GM18511 (cell line): ENCODE measurements around the gene C1orf21.

Source experiments
- ATAC-seq: cut with Tn5 transposase; IDR thresholded peaks from one replicate; pipeline ENCODE4 v1.9.1; 2021; ENCODE audit warnings: mild to moderate bottlenecking, moderate library complexity; ENCODE audit not compliant: unreplicated experiment

C1orf21 gene

DNA sequence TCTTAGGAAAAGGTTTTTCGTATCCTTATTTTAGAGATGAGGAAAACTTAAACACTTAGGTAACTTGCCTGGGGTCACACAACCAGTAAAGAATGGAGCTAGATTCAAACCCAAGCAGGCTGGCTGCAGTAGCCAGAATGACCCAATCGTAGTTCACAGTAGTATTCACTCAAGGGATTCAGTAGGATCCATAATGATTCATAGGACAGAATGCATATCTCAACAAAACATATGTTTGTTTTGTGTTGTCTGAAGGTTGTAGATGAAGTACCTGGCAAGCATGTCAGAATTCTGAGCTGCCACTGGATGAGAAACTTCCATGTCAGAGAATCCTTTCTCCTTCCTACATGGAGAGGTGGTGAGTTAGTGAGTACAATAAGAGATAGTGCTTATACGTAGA, 155.5 kb downstream of the C1orf21 start:
- ATAC-seq: no peak

DNA sequence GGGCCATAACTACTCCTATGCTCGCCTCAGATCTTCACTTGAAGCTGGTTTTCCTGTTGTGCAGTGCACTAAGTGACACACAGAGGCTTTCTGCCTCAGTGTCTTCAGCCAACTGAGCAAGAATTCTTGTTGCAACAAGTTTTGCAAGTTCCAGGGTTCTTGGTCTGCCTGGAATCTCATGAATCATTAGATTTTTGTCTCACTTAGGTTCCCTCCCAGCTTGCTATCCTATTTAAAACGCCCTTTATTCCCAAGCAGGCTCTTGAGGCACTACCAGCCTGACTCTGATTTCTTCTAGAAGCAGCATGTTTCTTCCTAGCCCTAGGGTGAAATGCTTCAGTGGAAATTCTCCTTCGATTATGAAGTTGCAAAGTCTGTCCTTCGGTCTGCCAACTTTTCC, 158.8 kb downstream of the C1orf21 start:
- no peak for ATAC-seq

DNA sequence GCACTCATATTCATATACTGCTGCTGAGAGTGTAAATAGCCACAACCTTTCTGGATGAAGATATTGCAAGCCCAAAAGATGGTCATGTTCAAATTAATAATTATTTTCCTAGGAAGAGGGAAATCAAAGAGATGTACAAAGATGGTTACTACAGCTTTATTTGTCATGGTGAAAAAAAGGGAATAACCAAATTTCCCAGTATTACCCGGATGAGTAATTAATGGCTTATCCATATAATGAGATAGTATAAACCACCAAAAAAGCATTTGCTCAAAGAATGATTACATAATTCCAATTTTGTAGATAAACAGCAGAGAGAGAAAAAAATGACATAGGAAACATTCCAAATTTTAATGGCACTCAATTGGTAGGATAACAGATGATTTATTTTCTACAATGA, 165.6 kb downstream of the C1orf21 start:
- ATAC-seq: no peak

DNA sequence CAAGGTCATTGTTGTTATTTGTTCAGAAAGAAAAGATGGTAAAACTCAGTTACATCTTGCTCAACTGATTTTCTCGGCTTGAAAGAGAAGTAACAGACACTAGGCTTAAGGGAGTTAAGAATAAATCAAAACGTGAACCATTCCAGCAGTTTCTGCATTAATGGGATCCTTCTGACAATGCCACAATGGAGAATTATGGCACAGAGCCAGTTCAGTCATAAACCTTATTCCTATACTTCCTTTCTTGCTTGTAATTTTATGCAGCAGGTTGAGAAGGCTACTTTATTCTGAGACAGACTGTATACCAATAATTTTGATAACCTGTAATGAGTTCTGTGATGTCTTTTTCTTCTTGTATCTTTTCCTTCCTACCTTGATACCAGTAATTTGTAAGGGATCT, 167.0 kb downstream of the C1orf21 start:
- ATAC-seq: no peak

DNA sequence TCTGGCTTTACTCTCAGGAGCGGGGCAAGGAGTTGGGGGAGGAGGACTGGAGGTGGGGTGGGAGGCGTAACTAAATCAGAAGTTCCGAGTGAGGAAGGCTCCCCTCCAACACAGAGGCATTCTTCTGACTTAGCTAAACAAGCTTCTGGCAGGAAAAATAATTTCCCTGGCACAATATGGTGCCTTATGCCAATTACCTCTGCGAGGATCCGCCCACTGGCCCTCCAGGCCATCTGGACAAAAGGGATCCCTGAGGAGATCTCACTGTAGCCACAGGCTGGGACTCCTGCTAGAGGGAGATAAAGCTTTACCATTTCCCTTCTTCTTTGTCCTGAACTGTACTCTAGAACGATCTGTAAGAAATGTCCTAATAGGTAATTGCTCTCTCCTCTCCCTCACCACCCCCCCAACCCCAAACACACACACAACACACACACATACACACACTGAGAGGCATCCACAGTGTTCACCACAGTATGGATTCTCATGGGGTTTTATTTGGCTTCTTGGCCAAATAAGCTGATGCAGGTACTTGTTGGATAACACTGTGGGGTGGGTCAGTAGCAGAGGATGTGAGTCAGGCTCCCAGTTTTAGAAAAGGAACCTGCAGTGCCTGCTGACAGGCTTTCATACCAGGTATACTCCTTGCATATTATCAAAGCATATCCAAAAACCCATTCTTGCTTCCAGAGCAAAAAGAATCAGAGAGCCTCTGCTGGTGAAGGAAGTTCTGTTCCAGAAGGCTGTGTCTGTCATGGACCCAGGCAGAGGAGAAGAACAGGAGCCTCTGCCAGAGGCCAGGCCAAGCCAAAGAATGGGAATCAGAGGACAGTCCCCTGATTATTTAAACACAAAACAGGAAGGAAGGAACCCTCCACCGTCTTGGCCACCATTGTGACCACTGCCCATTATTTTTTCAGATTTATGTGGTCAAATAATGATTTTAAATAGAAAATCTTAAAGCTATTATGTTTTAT, 169.1 kb downstream of the C1orf21 start:
- ATAC-seq: no peak

DNA sequence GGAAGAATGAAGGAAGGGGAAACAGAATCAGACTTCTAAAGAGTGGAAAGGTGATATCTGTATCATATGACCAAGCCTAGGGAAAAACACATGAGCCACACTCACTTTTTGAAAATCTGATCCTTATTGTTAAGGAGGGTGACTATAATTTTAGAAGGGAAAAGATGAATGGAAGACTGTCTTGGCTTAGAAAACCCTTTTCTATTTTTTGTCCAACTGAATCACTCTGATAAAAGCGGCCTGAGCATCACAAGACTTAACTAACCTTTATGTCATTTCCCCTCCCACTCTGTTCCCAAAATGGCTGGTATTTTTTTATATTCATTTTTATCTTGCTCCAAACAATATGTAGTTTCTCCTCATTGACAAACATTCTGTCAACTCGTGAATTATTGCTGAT, 169.8 kb downstream of the C1orf21 start:
- no peak for ATAC-seq

DNA sequence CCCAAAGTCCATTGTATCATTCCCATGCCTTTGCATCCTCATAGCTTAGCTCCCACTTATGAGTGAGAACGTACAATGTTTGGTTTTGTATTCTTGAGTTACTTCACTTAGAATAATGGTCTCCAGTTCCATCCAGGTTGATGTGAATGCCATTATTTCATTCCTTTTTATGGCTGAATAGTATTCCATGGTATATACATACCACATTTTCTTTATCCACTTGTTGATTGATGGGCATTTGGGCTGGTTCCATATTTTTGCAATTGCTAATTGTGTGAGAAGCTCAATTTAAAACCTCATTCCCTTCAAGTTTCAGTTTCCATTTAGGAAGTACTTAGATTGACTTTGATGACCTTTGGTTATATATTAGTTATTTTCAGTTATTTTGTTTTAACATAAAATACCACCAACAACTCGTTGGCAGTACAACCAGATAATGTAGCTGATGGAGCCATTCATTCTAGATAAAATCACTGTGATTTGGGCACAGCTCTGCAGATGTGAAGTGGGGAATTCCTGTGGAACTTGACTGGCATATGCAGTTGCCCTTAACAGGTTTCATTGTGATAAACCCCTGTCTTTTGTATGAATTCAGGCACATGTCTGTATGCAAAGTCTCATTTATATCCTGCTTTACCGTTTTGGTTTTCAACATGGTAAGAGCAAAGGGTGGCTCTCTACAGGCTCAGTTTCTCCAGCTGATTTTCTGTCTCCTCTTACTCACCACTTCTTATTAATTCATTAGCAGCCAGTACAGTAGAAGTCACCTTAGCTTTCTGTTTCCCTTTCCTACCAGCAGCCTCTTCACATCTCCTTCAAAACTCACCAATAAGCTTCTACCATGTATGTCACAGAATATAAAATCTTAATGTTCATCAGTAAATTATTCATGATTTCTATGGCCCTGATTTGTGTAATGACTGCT, 170.9 kb downstream of the C1orf21 start:
- no peak for ATAC-seq

DNA sequence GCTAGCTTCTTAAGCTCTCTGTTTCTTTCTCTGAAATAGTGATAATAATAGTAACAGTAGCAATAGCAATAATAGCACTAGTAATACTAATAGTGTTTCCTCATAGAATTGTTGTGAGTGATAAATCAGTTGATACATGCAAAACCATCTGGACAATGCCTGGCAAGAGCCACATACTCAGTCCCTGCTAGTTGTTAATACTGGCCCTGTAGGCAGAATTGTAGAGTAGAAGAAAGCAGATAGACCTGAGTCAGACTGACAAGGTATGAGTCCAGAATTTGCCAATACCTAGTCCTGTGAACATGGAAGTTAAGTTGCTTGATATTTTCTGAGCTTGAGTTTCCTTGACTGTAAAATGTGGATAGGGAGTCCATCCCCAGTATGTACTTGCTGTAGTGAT, 171.9 kb downstream of the C1orf21 start:
- no peak for ATAC-seq

DNA sequence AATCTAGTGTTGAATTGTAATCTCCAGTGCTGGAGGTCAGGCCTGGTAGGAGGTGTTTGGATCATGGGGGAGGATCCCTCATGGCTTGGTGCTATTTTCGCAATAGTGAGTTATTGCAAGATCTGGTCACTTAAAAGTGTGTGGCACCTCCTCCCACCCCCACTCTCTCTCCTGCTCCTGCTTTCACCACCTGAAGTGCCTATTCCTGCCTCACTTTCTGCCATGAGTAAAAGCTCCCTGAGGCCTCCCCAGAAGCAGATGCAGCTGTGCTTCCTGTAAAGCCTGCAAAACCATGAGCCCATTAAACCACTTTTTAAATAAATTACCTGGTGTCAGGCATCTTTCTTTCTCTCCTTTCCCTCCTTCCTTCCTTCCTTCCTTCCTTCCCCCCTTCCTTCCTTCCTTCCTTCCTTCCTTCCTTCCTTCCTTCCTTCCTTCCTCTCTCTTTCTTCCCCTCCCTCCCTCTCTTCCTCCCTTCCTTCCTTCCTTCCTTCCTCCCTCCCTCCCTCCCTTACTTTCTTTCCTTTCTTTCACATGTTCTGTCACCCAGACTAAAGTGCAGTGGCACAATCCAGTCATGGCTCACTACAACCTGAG, 172.4 kb downstream of the C1orf21 start:
- no peak for ATAC-seq

DNA sequence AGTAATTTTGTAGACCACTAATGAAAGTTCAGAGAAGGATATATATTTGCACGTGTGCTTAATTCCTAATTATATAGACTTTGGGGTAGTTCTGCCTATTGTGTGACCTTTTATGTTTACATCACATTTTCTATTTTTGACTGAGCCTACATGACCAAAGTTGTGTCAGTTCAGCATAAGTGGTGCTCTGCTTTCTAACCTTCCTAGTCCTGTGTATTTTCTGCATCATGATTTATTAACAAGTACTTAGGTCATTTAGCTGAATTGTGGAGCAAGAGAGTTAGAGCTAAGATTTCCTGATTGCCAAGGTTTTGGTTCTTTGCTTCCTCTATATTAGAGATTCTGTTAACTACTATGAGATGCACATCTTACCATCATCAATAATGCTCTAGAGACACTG, 176.0 kb downstream of the C1orf21 start:
- no peak for ATAC-seq

DNA sequence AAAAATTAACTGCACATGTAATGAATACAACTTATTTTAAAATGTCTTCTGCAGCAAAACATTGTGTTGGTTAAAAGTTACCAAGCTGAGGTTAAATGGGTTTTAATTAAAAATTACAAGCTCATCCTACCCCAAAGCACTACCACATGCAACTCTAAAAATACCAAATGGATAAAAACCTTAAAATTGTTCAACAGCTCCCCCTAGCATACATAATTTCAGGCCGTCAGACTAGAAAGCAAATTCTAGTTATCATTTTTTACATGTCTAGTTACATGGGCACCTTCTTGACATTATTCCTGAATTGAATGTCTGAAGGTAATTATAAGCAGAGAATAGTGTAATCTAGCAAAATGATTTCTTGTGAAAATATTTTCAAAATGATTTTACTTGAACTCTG, 176.5 kb downstream of the C1orf21 start:
- ATAC-seq: no peak

DNA sequence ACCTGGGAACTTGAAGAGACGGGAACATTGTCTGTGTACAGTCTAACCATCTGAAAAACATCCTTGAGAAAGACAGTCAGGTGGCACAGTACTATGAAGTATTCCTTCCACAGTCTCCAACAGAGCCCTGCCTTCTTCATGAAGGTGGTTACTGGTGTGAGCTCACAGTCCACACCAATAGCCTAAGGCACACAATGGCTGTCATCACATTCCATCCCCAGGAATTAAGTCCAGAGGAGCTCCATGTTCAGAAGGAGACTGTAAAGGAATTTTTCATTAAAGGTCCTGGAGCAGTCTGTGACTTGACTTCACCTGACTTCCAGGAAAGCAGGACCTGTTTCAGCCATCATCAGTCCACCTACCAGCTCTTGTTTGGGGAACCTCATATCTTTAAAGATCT, 180.2 kb downstream of the C1orf21 start:
- ATAC-seq: no peak

DNA sequence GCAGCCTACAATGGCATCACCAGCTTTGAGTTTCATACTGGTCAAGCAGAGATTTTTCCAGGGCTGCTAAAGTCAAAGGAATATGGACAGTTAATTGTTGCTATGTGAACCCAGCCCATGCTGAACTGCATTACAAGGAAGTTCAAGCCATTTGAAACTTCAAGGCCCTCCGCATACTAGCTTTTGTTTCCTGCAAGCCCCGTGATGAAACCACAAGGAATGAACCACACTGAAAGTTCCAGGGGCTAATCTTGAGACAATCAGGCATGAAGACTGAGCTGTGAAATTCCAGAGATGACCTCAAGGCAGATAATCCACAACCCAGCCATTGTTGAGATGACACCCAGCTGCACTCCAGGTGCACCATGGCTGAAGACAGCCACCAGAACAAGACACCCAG, 180.8 kb downstream of the C1orf21 start:
- no peak for ATAC-seq

DNA sequence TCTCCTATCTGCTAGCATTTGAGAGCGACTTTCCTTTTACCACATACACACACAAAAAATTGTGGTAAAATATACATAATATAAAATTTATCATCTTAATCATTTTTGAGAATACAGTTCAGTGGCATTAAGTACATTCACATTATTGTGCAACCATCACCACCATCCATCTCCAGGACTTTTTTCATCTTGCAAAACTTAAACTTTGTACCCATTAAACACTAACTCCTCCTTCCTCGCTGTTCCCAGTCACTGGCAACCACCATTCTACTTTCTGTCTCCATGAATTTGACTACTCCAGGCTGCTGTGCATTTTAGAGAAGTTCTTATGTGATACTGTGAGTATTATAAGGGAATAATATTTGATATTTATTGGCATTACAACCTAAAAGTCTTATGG, 181.3 kb downstream of the C1orf21 start:
- ATAC-seq: no peak

DNA sequence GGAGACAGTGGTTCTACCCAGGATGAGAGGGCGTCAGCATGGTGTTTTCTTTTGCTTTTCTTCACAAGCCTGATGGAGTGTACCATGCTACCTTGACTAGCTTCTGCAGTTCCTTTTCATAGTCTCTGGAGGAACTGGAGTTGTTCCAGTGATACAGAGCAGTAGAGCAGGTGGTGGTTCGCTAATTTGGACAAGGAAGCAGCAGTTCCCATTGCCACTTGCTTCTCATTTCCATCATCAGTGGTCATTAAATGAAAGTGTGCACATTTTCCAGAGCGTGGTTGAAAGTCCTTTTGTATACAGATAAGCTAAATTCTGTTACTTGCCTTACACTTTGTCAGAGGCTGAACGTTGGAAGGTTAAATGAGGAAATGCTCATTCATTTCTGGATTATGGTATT, 182.3 kb downstream of the C1orf21 start:
- no peak for ATAC-seq

DNA sequence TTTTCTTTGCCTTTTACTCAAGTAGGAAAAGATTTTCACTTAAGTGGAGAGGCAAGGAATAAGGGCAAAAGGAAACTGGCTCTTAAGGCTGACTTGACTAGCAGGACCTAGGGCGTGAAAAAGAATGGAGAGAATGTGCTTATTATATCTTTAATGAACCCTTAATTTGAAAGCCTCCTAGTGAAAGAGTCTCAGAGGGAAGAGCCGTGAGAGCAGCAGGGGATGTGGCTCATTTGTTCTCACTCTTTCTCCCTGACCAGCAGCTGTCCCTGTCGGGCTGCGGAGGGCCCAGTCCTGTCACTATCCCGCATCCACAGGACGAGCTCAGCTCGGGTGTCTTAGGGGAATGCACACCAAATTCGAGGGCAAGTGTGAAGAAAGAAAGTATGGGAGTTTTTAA, 187.8 kb downstream of the C1orf21 start:
- no peak for ATAC-seq

DNA sequence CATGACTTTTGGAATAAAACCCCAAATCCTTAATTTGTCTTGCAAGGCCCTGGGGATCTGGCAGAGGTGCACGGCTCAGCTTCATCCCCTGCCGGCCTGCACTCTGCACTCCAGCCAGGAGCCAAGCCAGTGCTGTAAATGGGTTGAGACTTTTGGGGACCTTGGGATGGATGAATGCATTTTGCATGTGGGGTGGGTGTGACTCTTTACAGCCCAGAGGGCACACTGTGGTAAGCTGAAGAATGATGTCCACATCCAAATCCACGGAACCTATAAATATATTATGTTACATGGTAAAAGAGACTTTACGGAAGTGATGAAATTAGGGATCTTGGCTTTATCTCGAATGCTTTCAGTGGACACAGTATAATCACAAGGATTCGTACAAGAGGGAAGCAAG, 190.0 kb downstream of the C1orf21 start:
- no peak for ATAC-seq

DNA sequence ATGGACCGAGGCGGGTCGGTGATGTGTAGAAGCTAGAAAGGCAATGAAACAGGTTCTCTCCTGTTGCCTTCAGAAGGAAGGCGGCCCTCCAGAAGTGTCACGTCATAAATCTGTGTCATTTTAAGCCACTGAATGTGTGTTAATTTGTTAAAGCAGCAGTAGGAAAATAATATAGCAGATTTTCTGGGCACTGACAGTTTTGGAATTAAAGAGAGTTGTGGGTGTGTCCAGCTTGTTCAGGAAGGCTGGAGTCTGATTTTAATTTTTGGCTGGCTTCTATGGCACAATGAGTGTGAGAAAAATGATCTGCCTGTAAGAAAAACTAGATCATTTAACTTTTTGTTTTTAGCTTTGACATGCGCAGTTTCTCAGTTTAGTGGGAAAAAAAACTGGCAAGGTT, 190.5 kb downstream of the C1orf21 start:
- ATAC-seq: no peak

DNA sequence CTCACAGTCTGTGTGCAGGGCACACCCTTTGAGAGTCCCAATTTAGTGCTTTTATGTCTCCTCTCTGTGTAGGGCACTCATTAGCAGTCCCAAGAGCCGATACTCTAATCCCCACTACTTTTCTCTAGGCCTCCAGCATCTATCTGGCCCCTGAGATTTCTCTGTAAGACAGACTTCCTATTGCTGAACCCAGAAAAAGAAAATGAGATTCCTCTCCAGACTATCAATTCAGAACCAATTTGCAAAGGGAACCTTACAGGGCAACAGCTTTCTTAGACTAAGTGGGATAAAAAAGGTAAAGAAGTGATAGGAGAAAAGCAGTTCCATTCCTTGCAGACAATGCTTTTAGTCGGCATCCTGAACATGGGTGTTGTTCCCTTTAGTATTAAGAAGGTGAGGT, 195.6 kb downstream of the C1orf21 start:
- ATAC-seq: no peak

DNA sequence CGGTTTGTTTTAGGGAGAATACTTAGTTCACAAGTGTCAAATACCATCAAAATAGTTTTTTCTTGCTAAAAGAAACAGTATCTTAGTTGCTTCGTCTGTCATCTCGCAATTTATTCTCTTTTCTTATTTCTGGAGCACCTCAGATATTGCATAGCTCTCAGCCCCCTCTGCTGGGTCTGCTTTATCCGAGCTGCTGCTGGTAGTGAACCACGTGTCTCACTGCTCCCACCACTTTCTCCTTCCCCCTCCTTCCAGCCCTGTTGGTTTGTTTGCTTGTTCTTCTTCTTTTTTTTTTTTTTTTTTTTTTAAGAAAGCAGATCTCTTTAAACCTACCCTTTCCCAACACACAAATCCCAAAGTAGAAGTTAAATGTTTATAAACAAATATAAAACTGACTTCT, 197.0 kb downstream of the C1orf21 start:
- no peak for ATAC-seq

DNA sequence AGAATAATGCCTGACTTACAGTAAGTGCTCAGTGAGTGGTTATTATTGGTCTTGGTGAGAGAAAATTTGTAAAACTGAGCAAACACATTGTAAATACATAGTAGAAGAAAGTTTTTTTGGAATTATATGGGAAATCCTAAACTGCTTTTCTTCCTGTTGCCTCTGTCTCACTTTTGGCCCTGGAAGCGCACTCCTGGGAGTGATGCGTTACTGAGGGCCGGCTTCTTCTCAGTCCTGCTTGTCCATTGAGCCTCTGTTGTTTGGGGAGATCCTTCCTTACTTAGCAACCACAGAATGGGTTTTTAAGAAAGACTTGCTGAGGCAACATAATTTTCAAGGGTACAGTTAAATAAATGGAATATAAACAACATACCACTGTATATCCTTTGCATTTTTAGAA, 201.9 kb downstream of the C1orf21 start:
- ATAC-seq: no peak
